ENCODE results near the gene IP6K1.
A peak's percentile ranks its signal among the peaks of the same experiment; 100 is the strongest.
"Not testable (repeated sequence)": the region's sequence is repeated elsewhere in the genome, so short reads cannot be mapped to it uniquely, and the experiment has no call there.

Gene IP6K1

GRCh38 chr3:49690856-49691255 is 95.5 kb downstream of the IP6K1 start:
- DNase-seq (ENCODE audit: extremely low read depth in 1 of 2, low read depth in 1 of 2), result not testable (repeated sequence)

DNA sequence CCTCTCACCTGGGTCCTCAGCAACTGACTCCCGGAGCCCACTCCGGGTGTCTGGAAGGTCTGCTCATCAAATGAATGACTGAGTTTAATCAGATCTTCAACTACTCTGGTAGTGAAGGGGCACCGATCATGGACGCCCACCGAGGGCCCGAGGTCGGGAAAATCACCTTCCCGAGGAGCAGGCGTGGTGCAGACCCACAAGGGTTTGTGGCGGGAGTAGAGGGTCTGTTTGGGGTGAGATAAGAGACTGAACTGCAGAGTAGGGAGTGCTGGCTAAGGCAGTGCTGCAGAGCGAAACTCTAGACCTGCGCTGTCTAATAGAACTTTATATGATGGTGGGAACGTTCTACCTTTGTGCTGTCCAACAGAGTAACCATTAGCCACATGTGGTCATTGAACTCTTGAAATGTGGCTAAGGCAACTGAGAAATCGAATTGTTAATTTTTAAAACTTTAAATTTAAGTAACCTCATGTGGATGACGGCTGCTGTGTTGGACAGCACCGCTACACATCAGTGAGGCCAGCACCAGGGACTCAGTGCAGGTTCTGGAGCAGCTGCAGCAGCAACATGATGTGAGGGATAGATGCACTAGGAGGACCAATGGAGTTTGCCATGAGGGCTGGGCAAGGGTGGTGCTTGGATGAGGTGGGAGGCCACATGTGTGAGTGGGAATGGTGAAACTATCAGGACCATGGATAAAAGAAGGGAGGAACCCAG is 96.3 kb downstream of the IP6K1 start:
- DNase-seq (ENCODE audit: extremely low read depth in 1 of 2, low read depth in 1 of 2), result not testable (repeated sequence)

- DNase-seq (ENCODE audit: extremely low read depth in 1 of 2, low read depth in 1 of 2), result peak; percentile 81 to 91
Observed at GRCh38 chr3:49689046-49689907, 97.1 kb downstream of the IP6K1 start, which contains the start of the genes MST1 and RNF123. Gene MST1, minus strand, starts transcription at chr3:49689474. Its CDS starts 783 bp downstream, at chr3:49688691. Gene RNF123, plus strand, starts transcription at chr3:49689557. Its CDS starts 1,609 bp downstream, at chr3:49691166.

DNA sequence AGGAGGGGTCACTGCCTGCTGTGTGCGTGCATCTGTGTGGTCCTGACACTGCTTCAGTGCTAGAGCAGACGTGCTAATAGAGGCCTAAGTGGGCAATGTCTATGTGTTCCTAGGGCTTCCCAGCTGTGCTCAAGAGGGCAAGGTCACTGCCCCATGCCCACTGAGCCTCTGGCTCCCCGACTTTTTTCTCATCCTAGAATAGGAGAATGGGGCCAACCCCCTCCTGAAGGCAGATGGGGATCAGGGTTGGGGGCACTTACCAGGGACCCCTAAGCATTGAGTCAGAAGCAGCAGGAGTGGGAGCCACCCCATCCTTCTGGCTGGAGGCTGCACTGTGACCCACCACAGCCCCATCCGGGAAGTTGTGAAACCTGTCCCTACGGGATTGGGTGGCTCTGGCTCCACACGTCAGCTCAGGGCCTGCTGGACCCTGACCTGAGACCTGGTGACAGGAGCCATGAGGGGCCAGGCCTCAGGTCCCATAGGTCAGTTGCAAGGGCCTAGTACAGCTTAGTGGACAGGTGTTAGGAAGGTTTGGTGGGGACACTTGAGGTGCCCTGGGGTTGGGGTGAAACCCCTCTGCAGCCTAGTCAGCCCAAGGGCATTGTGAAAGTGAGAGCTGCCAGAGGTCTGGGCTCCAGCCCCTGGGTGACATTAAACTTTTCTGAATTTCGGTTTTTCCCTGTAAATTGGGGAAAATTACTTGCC is 97.8 kb downstream of the IP6K1 start:
- not testable (repeated sequence) for DNase-seq (ENCODE audit: extremely low read depth in 1 of 2, low read depth in 1 of 2)

DNA sequence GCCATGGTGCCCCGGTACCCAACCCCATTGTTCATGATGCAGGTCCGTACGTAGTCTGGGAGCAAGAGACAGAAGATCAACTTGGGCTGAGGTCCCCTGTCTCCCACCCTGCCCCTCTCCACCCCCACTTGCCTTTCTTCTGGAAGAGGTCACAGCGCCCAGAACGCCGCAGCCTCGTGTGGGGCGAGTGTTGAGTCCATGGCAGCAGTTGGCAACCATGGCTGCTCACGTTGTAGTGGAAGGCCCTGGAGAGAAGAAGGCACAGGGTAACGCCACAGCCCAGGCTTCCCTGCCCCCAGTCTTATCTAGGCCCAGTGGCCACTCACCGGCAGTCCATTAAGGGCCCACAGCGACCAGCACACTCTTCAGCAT is 98.9 kb downstream of the IP6K1 start:
- not testable (repeated sequence) for DNase-seq (ENCODE audit: extremely low read depth in 1 of 2, low read depth in 1 of 2)

DNA sequence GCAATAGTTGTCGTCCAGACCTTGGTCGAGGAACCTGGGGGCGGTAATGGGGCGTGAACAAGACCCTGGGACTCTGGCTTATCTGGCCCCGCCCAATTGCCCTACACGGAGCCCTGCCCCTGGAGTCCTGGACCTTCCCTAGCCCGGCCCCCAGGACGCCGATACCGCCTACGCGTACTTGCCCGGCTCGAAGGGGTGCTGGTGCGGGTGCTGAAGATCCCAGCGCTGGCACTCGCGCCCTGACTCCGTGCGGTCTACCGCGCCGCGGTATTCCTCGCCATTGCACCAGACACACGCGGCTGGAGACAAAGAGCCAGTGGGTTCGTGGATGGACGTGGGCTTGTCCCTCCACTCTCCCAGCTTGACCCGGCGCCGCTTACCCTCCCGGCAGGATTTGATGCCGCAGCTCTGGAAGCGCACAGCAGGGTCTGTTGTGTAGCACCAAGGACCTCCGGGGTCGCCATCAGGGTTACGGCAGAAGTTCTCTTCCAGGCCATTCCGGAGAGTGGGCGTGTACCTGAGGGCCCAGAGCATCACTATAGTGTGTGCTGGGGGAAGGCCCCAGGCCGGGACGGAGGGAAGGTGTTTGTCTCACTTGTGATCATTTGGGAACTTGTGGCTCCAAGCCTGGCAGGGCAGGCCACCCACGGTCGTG is 99.4 kb downstream of the IP6K1 start:
- not testable (repeated sequence) for DNase-seq (ENCODE audit: extremely low read depth in 1 of 2, low read depth in 1 of 2)

DNA sequence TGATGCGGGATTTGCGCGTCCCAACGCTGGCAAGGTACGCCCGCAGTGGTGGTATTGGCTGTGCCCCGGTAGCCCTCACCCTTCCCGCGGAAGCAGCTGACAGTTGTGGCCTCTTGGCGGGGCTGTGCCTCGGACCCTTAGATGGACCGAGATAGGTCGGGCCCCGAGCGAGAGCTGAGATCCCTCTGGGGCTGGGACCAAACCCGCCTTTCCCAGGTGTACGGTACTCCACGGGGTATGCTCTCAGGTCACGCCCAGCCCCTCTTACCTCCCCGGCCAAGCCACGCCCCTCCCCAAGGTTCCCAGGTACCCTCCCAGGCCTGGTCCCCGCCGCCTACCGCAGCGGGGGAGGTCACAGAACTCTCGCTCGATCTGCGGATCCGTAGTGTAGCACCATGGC is 100.0 kb downstream of the IP6K1 start:
- not testable (repeated sequence) for DNase-seq (ENCODE audit: extremely low read depth in 1 of 2, low read depth in 1 of 2)

- DNase-seq (ENCODE audit: extremely low read depth in 1 of 2, low read depth in 1 of 2), result not testable (repeated sequence)
Observed at GRCh38 chr3:49685846-49686245, 100.5 kb downstream of the IP6K1 start.

- not testable (repeated sequence) for DNase-seq (ENCODE audit: extremely low read depth in 1 of 2, low read depth in 1 of 2)
Observed at GRCh38 chr3:49685103-49685502, 101.2 kb downstream of the IP6K1 start.

- not testable (repeated sequence) for DNase-seq (ENCODE audit: extremely low read depth in 1 of 2, low read depth in 1 of 2)
Observed at GRCh38 chr3:49684453-49684852, 101.9 kb downstream of the IP6K1 start.

GRCh38 chr3:49683162-49683561 is 103.2 kb downstream of the IP6K1 start:
- DNase-seq (ENCODE audit: extremely low read depth in 1 of 2, low read depth in 1 of 2), result no peak

DNA sequence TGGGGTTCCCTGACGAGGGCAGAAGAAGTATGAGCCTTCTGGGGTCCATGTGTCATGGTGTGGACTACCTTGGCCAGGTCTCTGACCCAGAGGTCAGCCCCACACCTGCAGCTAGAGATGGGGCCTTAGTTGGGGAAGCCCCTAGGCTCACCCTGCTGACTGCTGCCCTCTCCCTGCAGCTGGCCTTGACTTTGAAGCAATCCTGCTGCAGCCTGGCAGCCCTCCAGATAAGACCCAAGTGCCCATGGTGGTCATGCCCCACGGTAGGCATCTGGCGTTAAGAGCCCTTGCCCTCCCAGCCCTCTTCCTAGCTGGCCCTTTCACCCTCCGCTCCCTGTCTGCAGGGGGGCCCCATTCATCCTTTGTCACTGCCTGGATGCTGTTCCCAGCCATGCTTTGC is 104.8 kb downstream of the IP6K1 start:
- DNase-seq (ENCODE audit: extremely low read depth in 1 of 2, low read depth in 1 of 2), result no peak

- DNase-seq (ENCODE audit: extremely low read depth in 1 of 2, low read depth in 1 of 2), result no peak
Observed at GRCh38 chr3:49681232-49681522, 105.2 kb downstream of the IP6K1 start.

DNA sequence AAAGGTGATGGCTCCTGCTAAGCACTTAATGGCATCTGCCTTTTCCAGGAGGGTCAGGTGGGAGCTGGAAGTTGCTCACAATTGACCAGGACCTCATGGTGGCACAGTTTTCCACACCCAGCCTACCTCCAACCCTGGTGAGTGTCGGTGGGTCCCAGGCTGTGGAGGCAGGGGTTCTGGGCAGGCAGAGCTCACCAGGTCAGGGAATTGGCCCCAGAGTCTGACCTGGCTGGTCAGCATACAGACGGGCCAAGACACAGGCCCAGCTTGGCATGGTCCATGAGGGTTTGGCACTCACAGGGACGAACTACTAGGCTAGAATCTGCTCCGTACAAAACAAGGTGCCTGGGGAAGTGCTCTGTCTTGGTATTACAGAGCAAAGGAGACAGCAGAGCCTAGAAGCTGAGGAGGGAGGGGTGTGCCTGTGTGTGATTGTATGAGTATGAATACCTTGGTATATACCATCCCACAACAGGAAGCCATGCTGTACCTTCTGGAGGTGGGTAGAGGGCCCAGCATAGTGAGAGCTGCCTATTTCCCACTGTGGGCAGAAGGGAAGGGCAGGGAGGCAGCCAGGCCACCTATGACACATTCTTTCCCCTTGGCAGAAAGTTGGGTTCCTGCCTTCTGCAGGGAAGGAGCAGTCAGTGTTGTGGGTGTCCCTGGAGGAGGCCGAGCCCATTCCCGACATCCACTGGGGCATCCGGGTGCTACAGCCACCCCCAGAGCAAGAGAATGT is 105.7 kb downstream of the IP6K1 start:
- DNase-seq (ENCODE audit: extremely low read depth in 1 of 2, low read depth in 1 of 2), result no peak

DNA sequence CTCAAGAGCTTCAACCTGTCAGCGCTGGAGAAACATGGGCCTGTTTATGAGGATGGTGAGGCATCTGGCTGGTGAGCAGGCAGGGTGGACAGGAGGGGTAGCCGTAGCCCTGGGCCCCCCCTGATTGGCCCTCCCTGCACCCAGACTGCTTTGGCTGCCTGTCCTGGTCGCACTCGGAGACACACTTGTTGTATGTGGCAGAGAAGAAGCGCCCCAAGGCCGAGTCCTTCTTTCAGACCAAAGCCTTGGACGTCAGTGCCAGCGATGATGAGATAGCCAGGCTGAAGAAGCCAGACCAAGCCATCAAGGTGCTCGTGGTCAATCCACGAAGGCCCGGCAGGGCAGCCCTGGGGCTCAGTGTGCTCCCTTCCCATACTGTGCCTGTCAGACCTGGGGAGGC is 110.4 kb downstream of the IP6K1 start:
- DNase-seq (ENCODE audit: extremely low read depth in 1 of 2, low read depth in 1 of 2), result no peak

DNA sequence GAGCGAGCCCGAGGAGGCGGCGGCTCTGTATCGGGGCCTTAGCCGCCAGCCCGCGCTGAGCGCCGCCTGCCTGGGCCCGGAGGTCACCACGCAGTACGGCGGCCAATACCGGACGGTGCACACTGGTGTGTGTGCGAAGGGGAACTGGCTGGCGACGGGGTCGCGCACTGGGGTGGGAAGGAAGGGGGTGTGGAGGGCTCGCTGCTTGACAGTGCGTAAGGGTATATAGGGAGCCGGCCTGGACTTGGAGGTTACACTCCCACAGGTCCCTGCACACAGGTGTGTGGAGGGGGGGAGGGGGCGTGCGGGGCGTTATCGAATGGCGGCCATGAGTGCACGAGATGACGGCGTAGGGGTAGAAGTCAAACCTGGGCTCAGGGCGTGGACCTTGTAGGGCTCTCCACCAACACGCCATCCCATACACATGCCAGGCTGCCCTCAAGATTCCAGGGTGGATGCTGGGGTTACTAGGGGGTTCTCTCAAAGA is 111.8 kb downstream of the IP6K1 start:
- no peak for DNase-seq (ENCODE audit: extremely low read depth in 1 of 2, low read depth in 1 of 2)

All from activated CD8-positive, alpha-beta memory T cell treated with anti-CD3 and anti-CD28 coated beads for 1 hour (primary cell).